ENCODE data around the gene ANKRA2. TPM values are rescaled to one million over a fixed set of nuclear protein-coding genes. Genes with fewer than 3 reads are reported as not detected.

Gene ANKRA2
- total and polyA plus RNA-seq, 9 of the 15 experiments (the other 6 are each of a cell fraction or from before 2014, with no cell fraction given), result 7.9 to 28.7 (median 12.8) TPM

DNA sequence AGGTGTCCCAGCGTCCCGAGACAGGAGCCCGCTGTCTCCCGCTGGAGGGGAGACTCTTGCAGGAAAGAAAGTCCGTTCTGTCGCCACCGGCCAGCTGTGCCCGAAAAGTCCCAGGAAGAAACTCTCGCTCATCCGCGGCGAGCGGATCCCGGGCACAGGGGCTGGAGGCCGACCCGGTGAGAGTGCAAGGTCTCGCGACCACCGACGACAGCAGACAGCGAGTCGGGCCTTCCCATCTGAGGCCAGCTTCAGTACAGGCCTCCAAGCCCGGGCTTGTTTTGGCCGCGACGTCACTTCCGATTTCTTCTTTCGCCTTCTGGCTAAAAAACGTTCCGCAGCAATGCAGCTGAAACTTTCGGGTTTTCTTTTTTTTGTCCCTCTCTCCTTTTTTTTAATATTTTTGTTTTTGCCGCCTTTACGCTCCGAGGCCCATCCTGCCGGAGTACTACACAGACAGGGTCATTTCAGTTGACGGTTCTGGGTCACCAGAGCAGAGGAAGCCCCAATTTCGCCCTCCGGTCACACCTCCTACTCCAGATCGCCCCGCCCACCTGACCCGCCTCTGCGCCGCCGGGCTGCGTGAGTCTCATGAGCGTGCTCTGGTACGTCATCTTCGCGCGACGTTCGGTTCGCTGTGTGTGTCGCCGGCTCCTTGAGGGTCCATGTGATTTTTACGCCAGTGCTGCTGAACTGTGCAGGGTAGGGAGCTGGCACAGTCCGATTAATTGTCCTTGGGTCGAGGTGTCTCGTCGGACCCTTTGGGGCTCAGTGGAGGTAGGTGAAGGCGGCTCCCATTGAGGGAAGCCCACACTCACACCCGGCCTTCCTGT, at the start of gene ANKRA2, which contains the start of gene UTP15 (continued):
- TF ChIP-seq, protein P1, sequence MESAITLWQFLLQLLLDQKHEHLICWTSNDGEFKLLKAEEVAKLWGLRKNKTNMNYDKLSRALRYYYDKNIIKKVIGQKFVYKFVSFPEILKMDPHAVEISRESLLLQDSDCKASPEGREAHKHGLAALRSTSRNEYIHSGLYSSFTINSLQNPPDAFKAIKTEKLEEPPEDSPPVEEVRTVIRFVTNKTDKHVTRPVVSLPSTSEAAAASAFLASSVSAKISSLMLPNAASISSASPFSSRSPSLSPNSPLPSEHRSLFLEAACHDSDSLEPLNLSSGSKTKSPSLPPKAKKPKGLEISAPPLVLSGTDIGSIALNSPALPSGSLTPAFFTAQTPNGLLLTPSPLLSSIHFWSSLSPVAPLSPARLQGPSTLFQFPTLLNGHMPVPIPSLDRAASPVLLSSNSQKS (CRISPR knock-in tag; IDR thresholded peaks at IDR 0.05), result no peak
- TF ChIP-seq PHB (CRISPR knock-in tag; IDR thresholded peaks at IDR 0.05), result no peak
- TF ChIP-seq PURB (CRISPR knock-in tag; IDR thresholded peaks at IDR 0.05; ENCODE audit: low read depth), result no peak
- TF ChIP-seq, protein P2, sequence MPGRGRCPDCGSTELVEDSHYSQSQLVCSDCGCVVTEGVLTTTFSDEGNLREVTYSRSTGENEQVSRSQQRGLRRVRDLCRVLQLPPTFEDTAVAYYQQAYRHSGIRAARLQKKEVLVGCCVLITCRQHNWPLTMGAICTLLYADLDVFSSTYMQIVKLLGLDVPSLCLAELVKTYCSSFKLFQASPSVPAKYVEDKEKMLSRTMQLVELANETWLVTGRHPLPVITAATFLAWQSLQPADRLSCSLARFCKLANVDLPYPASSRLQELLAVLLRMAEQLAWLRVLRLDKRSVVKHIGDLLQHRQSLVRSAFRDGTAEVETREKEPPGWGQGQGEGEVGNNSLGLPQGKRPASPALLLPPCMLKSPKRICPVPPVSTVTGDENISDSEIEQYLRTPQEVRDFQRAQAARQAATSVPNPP (IDR thresholded peaks at IDR 0.05; ENCODE audit: borderline replicate concordance, insufficient read depth, insufficient read length), result no peak
- TF ChIP-seq, protein P3, sequence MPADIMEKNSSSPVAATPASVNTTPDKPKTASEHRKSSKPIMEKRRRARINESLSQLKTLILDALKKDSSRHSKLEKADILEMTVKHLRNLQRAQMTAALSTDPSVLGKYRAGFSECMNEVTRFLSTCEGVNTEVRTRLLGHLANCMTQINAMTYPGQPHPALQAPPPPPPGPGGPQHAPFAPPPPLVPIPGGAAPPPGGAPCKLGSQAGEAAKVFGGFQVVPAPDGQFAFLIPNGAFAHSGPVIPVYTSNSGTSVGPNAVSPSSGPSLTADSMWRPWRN (IDR thresholded peaks at IDR 0.05; ENCODE audit: low read depth), result no peak
- TF ChIP-seq SETDB1 (IDR thresholded peaks at IDR 0.05; ENCODE audit: low read length), result peak; percentile 68
- no peak for TF ChIP-seq ZNF316 (IDR thresholded peaks at IDR 0.05)
- TF ChIP-seq, protein P4, sequence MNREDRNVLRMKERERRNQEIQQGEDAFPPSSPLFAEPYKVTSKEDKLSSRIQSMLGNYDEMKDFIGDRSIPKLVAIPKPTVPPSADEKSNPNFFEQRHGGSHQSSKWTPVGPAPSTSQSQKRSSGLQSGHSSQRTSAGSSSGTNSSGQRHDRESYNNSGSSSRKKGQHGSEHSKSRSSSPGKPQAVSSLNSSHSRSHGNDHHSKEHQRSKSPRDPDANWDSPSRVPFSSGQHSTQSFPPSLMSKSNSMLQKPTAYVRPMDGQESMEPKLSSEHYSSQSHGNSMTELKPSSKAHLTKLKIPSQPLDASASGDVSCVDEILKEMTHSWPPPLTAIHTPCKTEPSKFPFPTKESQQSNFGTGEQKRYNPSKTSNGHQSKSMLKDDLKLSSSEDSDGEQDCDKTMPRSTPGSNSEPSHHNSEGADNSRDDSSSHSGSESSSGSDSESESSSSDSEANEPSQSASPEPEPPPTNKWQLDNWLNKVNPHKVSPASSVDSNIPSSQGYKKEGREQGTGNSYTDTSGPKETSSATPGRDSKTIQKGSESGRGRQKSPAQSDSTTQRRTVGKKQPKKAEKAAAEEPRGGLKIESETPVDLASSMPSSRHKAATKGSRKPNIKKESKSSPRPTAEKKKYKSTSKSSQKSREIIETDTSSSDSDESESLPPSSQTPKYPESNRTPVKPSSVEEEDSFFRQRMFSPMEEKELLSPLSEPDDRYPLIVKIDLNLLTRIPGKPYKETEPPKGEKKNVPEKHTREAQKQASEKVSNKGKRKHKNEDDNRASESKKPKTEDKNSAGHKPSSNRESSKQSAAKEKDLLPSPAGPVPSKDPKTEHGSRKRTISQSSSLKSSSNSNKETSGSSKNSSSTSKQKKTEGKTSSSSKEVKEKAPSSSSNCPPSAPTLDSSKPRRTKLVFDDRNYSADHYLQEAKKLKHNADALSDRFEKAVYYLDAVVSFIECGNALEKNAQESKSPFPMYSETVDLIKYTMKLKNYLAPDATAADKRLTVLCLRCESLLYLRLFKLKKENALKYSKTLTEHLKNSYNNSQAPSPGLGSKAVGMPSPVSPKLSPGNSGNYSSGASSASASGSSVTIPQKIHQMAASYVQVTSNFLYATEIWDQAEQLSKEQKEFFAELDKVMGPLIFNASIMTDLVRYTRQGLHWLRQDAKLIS (CRISPR knock-in tag; IDR thresholded peaks at IDR 0.05), result peak; percentile 63; the same call in 1 of the 2 replicates
- TF ChIP-seq NCOA1 (IDR thresholded peaks at IDR 0.05; ENCODE audit: low read depth), result peak; percentile 49; the same call in 1 of the 2 replicates
- TF ChIP-seq BACH1 (tag; IDR thresholded peaks at IDR 0.05), result peak; percentile 49; the same call in 1 of the 2 replicates
- peak; percentile 42 for TF ChIP-seq TAF9B (IDR thresholded peaks at IDR 0.05; ENCODE audit: partially characterized antibody)
- peak; percentile 9 to 40; a peak in 2 of 4 replicates for TF ChIP-seq TEAD1 (CRISPR knock-in tag; IDR thresholded peaks at IDR 0.05)
- TF ChIP-seq, protein P5, sequence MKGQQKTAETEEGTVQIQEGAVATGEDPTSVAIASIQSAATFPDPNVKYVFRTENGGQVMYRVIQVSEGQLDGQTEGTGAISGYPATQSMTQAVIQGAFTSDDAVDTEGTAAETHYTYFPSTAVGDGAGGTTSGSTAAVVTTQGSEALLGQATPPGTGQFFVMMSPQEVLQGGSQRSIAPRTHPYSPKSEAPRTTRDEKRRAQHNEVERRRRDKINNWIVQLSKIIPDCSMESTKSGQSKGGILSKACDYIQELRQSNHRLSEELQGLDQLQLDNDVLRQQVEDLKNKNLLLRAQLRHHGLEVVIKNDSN (CRISPR knock-in tag; IDR thresholded peaks at IDR 0.05), result peak; percentile 86
- no peak for TF ChIP-seq CTBP1 (IDR thresholded peaks at IDR 0.05; ENCODE audit: borderline replicate concordance)
- TF ChIP-seq FOXM1 (IDR thresholded peaks at IDR 0.05; ENCODE audit: low read depth), result no peak
- no peak for TF ChIP-seq FOXM1 (CRISPR knock-in tag; IDR thresholded peaks at IDR 0.05; ENCODE audit: low read depth)
- no peak for TF ChIP-seq TSC22D4 (tag; IDR thresholded peaks at IDR 0.05)
- TF ChIP-seq, protein P6, sequence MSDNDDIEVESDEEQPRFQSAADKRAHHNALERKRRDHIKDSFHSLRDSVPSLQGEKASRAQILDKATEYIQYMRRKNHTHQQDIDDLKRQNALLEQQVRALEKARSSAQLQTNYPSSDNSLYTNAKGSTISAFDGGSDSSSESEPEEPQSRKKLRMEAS (CRISPR knock-in tag; IDR thresholded peaks at IDR 0.05), result peak; percentile 90
